Measurements from ENCODE around the gene MYDGF.

MYDGF gene

GRCh38 chr19:4676955-4677731 is 7.0 kb upstream of the MYDGF start:
- no peak overlapping the region for H3K4me3 ChIP-seq (ENCODE audit: low read depth, low read length)

- H3K4me3 ChIP-seq (ENCODE audit: low read depth, low read length), result no peak overlapping the region
These were observed 5.2 kb upstream of the MYDGF start for GRCh38 chr19:4675346-4675745.

- H3K4me3 ChIP-seq (ENCODE audit: low read depth, low read length), result no peak overlapping the region
These were observed 3.6 kb upstream of the MYDGF start for GRCh38 chr19:4673726-4674125.

GRCh38 chr19:4673216-4673615 is 3.1 kb upstream of the MYDGF start:
- H3K4me3 ChIP-seq (ENCODE audit: low read depth, low read length), result no peak overlapping the region

GRCh38 chr19:4671185-4671851 is 1.2 kb upstream of the MYDGF start:
- H3K4me3 ChIP-seq (ENCODE audit: low read depth, low read length), result no peak overlapping the region

GRCh38 chr19:4664642-4665041 is 5.5 kb downstream of the MYDGF start:
- H3K4me3 ChIP-seq (ENCODE audit: low read depth, low read length), result no peak overlapping the region

GRCh38 chr19:4662812-4663211 is 7.3 kb downstream of the MYDGF start:
- H3K4me3 ChIP-seq (ENCODE audit: low read depth, low read length), result no peak overlapping the region

GRCh38 chr19:4662020-4662695 is 8.0 kb downstream of the MYDGF start:
- no peak overlapping the region for H3K4me3 ChIP-seq (ENCODE audit: low read depth, low read length)

GRCh38 chr19:4660993-4661392 is 9.1 kb downstream of the MYDGF start:
- H3K4me3 ChIP-seq (ENCODE audit: low read depth, low read length), result no peak overlapping the region

GRCh38 chr19:4660181-4660791 is 9.9 kb downstream of the MYDGF start:
- no peak overlapping the region for H3K4me3 ChIP-seq (ENCODE audit: low read depth, low read length)

GRCh38 chr19:4657835-4658234 is 12.3 kb downstream of the MYDGF start:
- no peak overlapping the region for H3K4me3 ChIP-seq (ENCODE audit: low read depth, low read length)

GRCh38 chr19:4657262-4657661 is 12.9 kb downstream of the MYDGF start:
- no peak overlapping the region for H3K4me3 ChIP-seq (ENCODE audit: low read depth, low read length)

- H3K4me3 ChIP-seq (ENCODE audit: low read depth, low read length), result no peak overlapping the region
These were observed 14.0 kb downstream of the MYDGF start for GRCh38 chr19:4656102-4656501.

GRCh38 chr19:4654437-4655361 is 15.4 kb downstream of the MYDGF start:
- H3K4me3 ChIP-seq (ENCODE audit: low read depth, low read length), result no peak overlapping the region

GRCh38 chr19:4653793-4654436 is 16.2 kb downstream of the MYDGF start:
- H3K4me3 ChIP-seq (ENCODE audit: low read depth, low read length), result no peak overlapping the region

- no peak overlapping the region for H3K4me3 ChIP-seq (ENCODE audit: low read depth, low read length)
These were observed 18.1 kb downstream of the MYDGF start for GRCh38 chr19:4652075-4652474.

- no peak overlapping the region for H3K4me3 ChIP-seq (ENCODE audit: low read depth, low read length)
These were observed 20.0 kb downstream of the MYDGF start for GRCh38 chr19:4650159-4650558.

GRCh38 chr19:4649392-4650047 is 20.6 kb downstream of the MYDGF start:
- no peak overlapping the region for H3K4me3 ChIP-seq (ENCODE audit: low read depth, low read length)

All from iPS-11a (cell line).